Neural progenitor cell (in vitro differentiated cells): ENCODE data around the gene PPP2R5C. TPM values are rescaled to one million over a fixed set of nuclear protein-coding genes. Genes with fewer than 3 reads are reported as not detected.
A peak's percentile ranks its signal among the peaks of the same experiment; 100 is the strongest.
"Not testable (repeated sequence)": the region's sequence is repeated elsewhere in the genome, so short reads cannot be mapped to it uniquely, and the experiment has no call there.

Experiments
- DNase-seq: peaks from one replicate; pipeline ENCODE4 v3.0.0-alpha.2; 2016; ENCODE audit warnings: low spot score
- H2AFZ ChIP-seq: fragments of 200-600 bp; sonication (generic); replicated peaks from 2 replicates; pipeline ENCODE4 v1.6.1; 2016; ENCODE audit warnings: antibody characterized with exemption
- H3F3A ChIP-seq: fragments of 200-600 bp; sonication (generic); 2 replicates; pipeline ENCODE4 v1.6.1; 2016; ENCODE audit warnings: antibody characterized with exemption, low read depth
- H3K27ac ChIP-seq: fragments of 200-600 bp; sonication (generic); 2 replicates; pipeline ENCODE4 v1.5.1; 2016; ENCODE audit warnings: mild to moderate bottlenecking
- H3K27me3 ChIP-seq: fragments of 200-600 bp; sonication (generic); 2 replicates; pipeline ENCODE4 v1.6.1; 2016; ENCODE audit warnings: mild to moderate bottlenecking, moderate library complexity
- H3K36me3 ChIP-seq: fragments of 200-600 bp; sonication (generic); 2 replicates; pipeline ENCODE4 v1.5.1; 2016
- H3K4me1 ChIP-seq: fragments of 200-600 bp; sonication (generic); 2 replicates; pipeline ENCODE4 v1.6.1; 2016; ENCODE audit warnings: mixed run types
- H3K4me2 ChIP-seq: fragments of 200-600 bp; sonication (generic); 2 replicates; pipeline ENCODE4 v1.6.1; 2016
- H3K4me3 ChIP-seq: fragments of 200-600 bp; sonication (generic); 2 replicates; pipeline ENCODE4 v1.5.1; 2016
- H3K79me2 ChIP-seq: fragments of 200-600 bp; sonication (generic); 2 replicates; pipeline ENCODE4 v1.6.1; 2016; ENCODE audit warnings: low read depth
- H3K9ac ChIP-seq: fragments of 200-600 bp; sonication (generic); 2 replicates; pipeline ENCODE4 v1.6.1; 2016
- H3K9me3 ChIP-seq: fragments of 200-600 bp; sonication (generic); 2 replicates; pipeline ENCODE4 v1.5.1; 2016; ENCODE audit warnings: low read depth
- H4K20me1 ChIP-seq: fragments of 200-600 bp; sonication (generic); 2 replicates; pipeline ENCODE4 v1.6.1; 2016; ENCODE audit warnings: low read depth
- H3K27ac Mint-ChIP-seq: 3 replicates; pipeline ENCODE4 v1.8.0; 2021; ENCODE audit warnings: mixed read lengths
- H3K27me3 Mint-ChIP-seq: 2 replicates; pipeline ENCODE4 v1.8.0; 2022; ENCODE audit warnings: low read depth, mild to moderate bottlenecking, inconsistent platforms, moderate library complexity, mixed read lengths; ENCODE audit not compliant: insufficient read depth
- H3K36me3 Mint-ChIP-seq: 3 replicates; pipeline ENCODE4 v1.8.0; 2021; ENCODE audit warnings: mixed read lengths
- H3K4me1 Mint-ChIP-seq: 3 replicates; pipeline ENCODE4 v1.8.0; 2021; ENCODE audit warnings: mixed read lengths
- H3K4me3 Mint-ChIP-seq: 3 replicates; pipeline ENCODE4 v1.8.0; 2021; ENCODE audit warnings: mild to moderate bottlenecking, moderate library complexity, mixed read lengths
- H3K9me3 Mint-ChIP-seq: 3 replicates; pipeline ENCODE4 v1.8.0; 2020; ENCODE audit warnings: mixed read lengths
- EZH2 ChIP-seq: fragments of 200-600 bp; sonication (generic); IDR thresholded peaks from 2 replicates; pipeline ENCODE4 v1.6.1; 2017; ENCODE audit warnings: antibody characterized with exemption, mild to moderate bottlenecking, moderate library complexity
- EZH2phosphoT487 ChIP-seq: fragments of 200-600 bp; sonication (generic); IDR thresholded peaks from 2 replicates; pipeline ENCODE4 v1.6.1; 2017; ENCODE audit warnings: antibody characterized with exemption
- total RNA-seq: library from RNA; depleted of rRNA; stranded (reverse); fragments of >200 nt; gene quantifications from 2 replicates; pipeline ENCODE4 v1.2.3, GENCODE V29; 2015; ENCODE audit warnings: low replicate concordance
- TF ChIP-seq, protein P1 (sequence below): fragments of 200-600 bp; sonication (generic); IDR thresholded peaks from 2 replicates; pipeline ENCODE4 v1.5.1; 2017; ENCODE audit warnings: antibody characterized with exemption, mild to moderate bottlenecking

Gene PPP2R5C
- 113 and 183 TPM in 2 replicates for total RNA-seq

DNA sequence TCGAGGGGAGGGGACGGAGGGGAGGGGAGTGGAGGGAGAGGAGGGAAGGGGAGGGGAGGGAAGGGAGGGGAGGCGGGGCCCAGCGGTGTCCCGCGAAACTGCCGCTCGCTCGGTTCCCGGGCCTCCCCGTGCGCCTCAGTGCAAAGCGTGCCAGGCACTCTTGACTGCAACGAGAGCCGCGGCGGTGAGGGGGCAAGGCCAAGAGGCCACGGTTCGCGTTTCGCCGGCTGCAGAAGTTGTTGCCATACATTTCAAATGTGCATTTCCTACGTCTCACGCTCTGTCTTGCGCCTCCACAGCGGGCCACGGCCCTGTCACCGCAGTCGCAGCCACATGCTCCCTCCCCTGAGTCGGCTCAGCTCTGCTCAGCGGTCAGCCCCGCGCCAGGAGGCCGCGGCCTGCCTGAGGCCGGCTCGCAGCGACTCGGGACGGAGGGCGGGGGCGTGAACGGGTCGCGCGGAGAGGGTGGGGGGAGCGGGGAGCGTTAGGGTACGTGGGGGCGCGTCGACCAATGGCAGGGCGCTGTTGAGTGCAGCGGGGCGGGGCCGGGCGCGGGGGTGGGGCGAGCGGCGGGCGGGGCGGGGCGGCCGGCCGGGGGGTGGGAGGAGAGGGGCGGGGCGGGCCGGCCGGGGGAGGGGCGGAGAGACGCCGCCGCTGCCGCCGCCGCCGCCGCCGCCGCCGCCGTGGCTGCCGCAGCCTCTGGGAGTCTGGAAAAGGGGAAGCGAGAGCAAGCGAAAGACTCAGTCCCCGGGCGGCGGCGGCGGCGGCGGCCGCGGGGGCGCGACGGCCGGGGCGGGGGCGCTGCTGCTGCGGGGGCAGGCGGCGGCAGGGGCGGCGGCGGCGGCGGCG, at the start of gene PPP2R5C:
Gene PPP2R5C (plus strand): TSS at position 678 of the 849 bp plus-strand sequence. CDS start 185 bp downstream, outside the sequence.
- H3K79me2 ChIP-seq, result peaks cover 5% of the 10 kb centered on the region
- H3K4me1 Mint-ChIP-seq, result peaks cover 17% of the 10 kb centered on the region
- no peaks in the 10 kb centered on the region for H3K9me3 ChIP-seq
- H3K27ac ChIP-seq, result peak within 1 kb of the TSS; percentile 79
- H3K36me3 ChIP-seq, result no peaks in the 10 kb centered on the region
- H4K20me1 ChIP-seq, result peaks cover 13% of the 10 kb centered on the region
- H3K27me3 ChIP-seq, result peaks cover 30% of the 10 kb centered on the region
- H3K4me2 ChIP-seq, result peak within 1 kb of the TSS; percentile 84
- peaks cover 11% of the 10 kb centered on the region for H3K36me3 Mint-ChIP-seq
- H3F3A ChIP-seq, result peaks cover 22% of the 10 kb centered on the region
- peaks cover 13% of the 10 kb centered on the region for H3K27me3 Mint-ChIP-seq
- H3K27ac Mint-ChIP-seq, result no peak within 1 kb of the TSS
- H2AFZ ChIP-seq, result peak within 1 kb of the TSS; percentile 93
- H3K4me3 ChIP-seq, result peak within 1 kb of the TSS; percentile 95
- TF ChIP-seq, protein P1, sequence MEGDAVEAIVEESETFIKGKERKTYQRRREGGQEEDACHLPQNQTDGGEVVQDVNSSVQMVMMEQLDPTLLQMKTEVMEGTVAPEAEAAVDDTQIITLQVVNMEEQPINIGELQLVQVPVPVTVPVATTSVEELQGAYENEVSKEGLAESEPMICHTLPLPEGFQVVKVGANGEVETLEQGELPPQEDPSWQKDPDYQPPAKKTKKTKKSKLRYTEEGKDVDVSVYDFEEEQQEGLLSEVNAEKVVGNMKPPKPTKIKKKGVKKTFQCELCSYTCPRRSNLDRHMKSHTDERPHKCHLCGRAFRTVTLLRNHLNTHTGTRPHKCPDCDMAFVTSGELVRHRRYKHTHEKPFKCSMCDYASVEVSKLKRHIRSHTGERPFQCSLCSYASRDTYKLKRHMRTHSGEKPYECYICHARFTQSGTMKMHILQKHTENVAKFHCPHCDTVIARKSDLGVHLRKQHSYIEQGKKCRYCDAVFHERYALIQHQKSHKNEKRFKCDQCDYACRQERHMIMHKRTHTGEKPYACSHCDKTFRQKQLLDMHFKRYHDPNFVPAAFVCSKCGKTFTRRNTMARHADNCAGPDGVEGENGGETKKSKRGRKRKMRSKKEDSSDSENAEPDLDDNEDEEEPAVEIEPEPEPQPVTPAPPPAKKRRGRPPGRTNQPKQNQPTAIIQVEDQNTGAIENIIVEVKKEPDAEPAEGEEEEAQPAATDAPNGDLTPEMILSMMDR, result no peak
- TF ChIP-seq EZH2 (no peak), EZH2phosphoT487 (no peak)
- H3K9me3 Mint-ChIP-seq, result no peaks in the 10 kb centered on the region
- peak within 1 kb of the TSS; percentile 44 for H3K9ac ChIP-seq
- H3K4me1 ChIP-seq, result peaks cover 9% of the 10 kb centered on the region
- peak within 1 kb of the TSS; percentile 96 for H3K4me3 Mint-ChIP-seq
- DNase-seq, result peak; percentile 96

DNA sequence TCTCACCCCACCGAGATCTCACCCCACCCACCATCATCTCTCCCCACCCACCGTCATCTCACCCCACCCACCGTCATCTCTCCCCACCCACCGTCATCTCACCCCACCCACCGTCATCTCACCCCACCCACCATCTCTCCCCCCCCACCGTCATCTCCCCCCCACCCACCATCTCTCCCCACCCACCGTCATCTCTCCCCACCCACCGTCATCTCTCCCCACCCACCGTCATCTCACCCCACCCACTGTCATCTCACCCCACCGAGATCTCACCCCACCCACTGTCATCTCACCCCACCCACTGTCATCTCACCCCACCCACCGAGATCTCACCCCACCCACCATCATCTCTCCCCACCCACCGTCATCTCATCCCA, 49.7 kb upstream of the PPP2R5C start:
- not testable (repeated sequence) for DNase-seq, H3K27me3 ChIP-seq, H3K36me3 ChIP-seq, H3K4me3 ChIP-seq, H3K79me2 ChIP-seq, H2AFZ ChIP-seq, H3K4me1 ChIP-seq, H3K9ac ChIP-seq, H3K36me3 Mint-ChIP-seq, H3K27ac ChIP-seq, H3K4me3 Mint-ChIP-seq, H3K9me3 ChIP-seq, H3K9me3 Mint-ChIP-seq, H4K20me1 ChIP-seq, H3K27ac Mint-ChIP-seq, H3K27me3 Mint-ChIP-seq, H3K4me2 ChIP-seq, H3F3A ChIP-seq
- peaks cover 12% of the 10 kb centered on the region for H3K4me1 Mint-ChIP-seq

DNA sequence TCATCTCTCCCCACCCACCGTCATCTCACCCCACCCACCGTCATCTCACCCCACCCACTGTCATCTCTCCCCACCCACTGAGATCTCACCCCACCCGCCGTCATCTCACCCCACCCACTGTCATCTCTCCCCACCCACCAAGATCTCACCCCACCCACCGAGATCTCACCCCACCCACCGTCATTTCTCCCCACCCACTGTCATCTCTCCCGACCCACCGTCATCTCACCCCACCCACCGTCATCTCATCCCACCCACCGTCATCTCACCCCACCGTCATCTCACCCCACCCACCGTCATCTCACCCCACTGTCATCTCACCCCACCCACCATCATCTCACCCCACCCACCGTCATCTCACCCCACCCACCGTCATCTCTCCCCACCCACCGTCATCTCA, 49.2 kb upstream of the PPP2R5C start:
- H3K36me3 ChIP-seq, H3K4me1 ChIP-seq, H3K79me2 ChIP-seq, H3K9me3 Mint-ChIP-seq, H3K4me1 Mint-ChIP-seq, H3K4me2 ChIP-seq, H3K27me3 Mint-ChIP-seq, H3K36me3 Mint-ChIP-seq, H2AFZ ChIP-seq, H3K9ac ChIP-seq, H3K27me3 ChIP-seq, H3K27ac Mint-ChIP-seq, H3F3A ChIP-seq, DNase-seq, H3K4me3 Mint-ChIP-seq, H3K4me3 ChIP-seq, H3K27ac ChIP-seq, H3K9me3 ChIP-seq, H4K20me1 ChIP-seq: not testable (repeated sequence)

DNA sequence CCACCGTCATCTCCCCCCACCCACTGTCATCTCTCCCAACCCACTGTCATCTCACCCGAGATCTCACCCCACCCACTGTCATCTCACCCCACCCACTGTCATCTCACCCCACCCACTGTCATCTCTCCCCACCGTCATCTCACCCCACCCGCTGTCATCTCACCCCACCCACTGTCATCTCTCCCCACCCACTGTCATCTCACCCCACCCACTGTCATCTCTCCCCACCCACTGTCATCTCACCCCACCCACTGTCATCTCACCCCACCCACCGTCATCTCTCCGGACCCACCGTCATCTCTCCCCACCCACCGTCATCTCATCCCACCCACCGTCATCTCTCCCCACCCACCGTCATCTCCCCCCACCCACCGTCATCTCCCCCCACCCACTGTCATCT, 48.4 kb upstream of the PPP2R5C start:
- H3F3A ChIP-seq, result not testable (repeated sequence)

More for the DNA sequence above, 48.4 kb upstream of the PPP2R5C start:
- H3K27me3 ChIP-seq, H4K20me1 ChIP-seq, H3K27ac ChIP-seq, H3K27ac Mint-ChIP-seq, H3K9me3 ChIP-seq, H3K79me2 ChIP-seq, H3K9me3 Mint-ChIP-seq, H3K4me1 ChIP-seq, H3K4me2 ChIP-seq, H3K9ac ChIP-seq, H3K4me3 Mint-ChIP-seq, H3K27me3 Mint-ChIP-seq, DNase-seq, H3K36me3 ChIP-seq, H3K4me3 ChIP-seq, H2AFZ ChIP-seq, H3K4me1 Mint-ChIP-seq, H3K36me3 Mint-ChIP-seq: not testable (repeated sequence)
